ENCODE results near the gene ZNF195. TPM values are rescaled to one million over a fixed set of nuclear protein-coding genes. Genes with fewer than 3 reads are reported as not detected.
"Not testable (repeated sequence)": the region's sequence is repeated elsewhere in the genome, so short reads cannot be mapped to it uniquely, and the experiment has no call there.

Gene ZNF195
- total RNA-seq, 1 experiment from 2014 or later, result 116 TPM

DNA sequence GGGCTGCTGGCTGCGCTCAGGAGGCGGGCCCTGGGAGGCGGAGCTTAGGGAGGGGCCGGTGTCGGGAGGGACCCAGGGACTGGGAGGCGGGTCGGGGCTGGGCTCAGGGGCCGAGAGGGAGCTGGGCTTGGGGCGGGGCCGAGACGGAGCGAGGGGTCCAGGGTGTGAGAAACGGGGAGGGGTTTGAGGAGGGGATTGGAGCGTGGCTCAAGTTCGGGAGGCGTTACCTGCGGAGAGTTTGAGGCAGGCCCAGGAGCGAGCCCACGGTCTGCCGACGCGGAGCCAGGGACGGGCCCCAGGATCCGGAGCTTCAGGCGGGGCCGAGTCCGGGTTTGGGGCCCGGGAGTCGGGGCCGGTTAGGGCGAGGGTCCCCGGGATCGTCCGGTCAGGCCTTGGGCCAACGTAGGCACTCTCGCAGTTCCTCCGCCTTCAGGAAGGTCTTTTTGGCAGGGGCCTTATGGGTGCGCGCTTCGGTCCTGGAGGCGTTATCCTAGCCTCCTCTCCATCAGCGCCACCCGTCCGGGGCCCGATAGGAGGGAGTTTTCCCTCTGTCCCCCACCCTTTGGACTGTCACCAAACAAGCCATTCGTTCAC is 44.3 kb upstream of the ZNF195 start:
- H2AFZ ChIP-seq (ENCODE audit: low read length); H3K36me3 Mint-ChIP-seq (ENCODE audit: insufficient read depth in 1 of 3, low read depth in 3 of 3); H3K14ac ChIP-seq (ENCODE audit: insufficient read depth, low read length); DNase-seq; H3K27ac Mint-ChIP-seq; H4K20me1 ChIP-seq (ENCODE audit: control insufficient read depth, insufficient read depth, insufficient read length); H3K23me2 ChIP-seq (ENCODE audit: insufficient read length, low read depth, low read length, poor library complexity, severe bottlenecking); H3K27me3 ChIP-seq (ENCODE audit: insufficient read depth, low read length); H4K5ac ChIP-seq (ENCODE audit: insufficient read length, low read depth, low read length); H4K91ac ChIP-seq (ENCODE audit: insufficient read length, low read depth, low read length); H2BK120ac ChIP-seq (ENCODE audit: low read depth, low read length, poor library complexity, severe bottlenecking); H3K23ac ChIP-seq (ENCODE audit: insufficient read length, low read depth, low read length); H3K56ac ChIP-seq (ENCODE audit: insufficient read length, low read depth, low read length); H2AK5ac ChIP-seq (ENCODE audit: insufficient read length, low read length); H4K8ac ChIP-seq (replicated peaks; ENCODE audit: insufficient read length, low read depth, low read length); H3K9me3 Mint-ChIP-seq; H3K4ac ChIP-seq (ENCODE audit: low read depth, low read length); H3K79me2 ChIP-seq (ENCODE audit: insufficient read depth, low read length); H3K9me3 ChIP-seq (ENCODE audit: control insufficient read depth, low read depth, low read length); H2BK15ac ChIP-seq (ENCODE audit: low read depth, low read length); H2BK20ac ChIP-seq (ENCODE audit: low read depth, low read length, poor library complexity, severe bottlenecking); H3K18ac ChIP-seq (ENCODE audit: insufficient read length, low read depth, low read length); H3K9ac ChIP-seq (ENCODE audit: extremely low read depth, insufficient read length, low read length); H2BK5ac ChIP-seq (ENCODE audit: insufficient read length, low read length); H3K4me1 ChIP-seq (ENCODE audit: insufficient read depth, low read length); H3K79me1 ChIP-seq (ENCODE audit: insufficient read depth, low read depth, low read length, poor library complexity, severe bottlenecking); H3K27ac ChIP-seq (ENCODE audit: insufficient read length, low read depth, low read length); H2BK12ac ChIP-seq (ENCODE audit: insufficient read length, low read depth, low read length); H3T11ph ChIP-seq (ENCODE audit: low read length): not testable (repeated sequence)
- WGBS (ENCODE audit: extremely low coverage, insufficient read length, low lambda C conversion rate), result no CpG with 5 or more reads among the region's 46 CpGs
- Mint-ChIP-seq H3K27me3 (ENCODE audit: low read depth) (peaks cover 24% of the 10 kb centered on the region), H3K4me3 (peak overlapping the region; percentile 65 to 89), H3K4me1 (peaks cover 12 to 18% of the 10 kb centered on the region in 2 experiments)
- peak overlapping the region; percentile 51 for H3K4me2 ChIP-seq (ENCODE audit: insufficient read depth, insufficient read length, low read length)

DNA sequence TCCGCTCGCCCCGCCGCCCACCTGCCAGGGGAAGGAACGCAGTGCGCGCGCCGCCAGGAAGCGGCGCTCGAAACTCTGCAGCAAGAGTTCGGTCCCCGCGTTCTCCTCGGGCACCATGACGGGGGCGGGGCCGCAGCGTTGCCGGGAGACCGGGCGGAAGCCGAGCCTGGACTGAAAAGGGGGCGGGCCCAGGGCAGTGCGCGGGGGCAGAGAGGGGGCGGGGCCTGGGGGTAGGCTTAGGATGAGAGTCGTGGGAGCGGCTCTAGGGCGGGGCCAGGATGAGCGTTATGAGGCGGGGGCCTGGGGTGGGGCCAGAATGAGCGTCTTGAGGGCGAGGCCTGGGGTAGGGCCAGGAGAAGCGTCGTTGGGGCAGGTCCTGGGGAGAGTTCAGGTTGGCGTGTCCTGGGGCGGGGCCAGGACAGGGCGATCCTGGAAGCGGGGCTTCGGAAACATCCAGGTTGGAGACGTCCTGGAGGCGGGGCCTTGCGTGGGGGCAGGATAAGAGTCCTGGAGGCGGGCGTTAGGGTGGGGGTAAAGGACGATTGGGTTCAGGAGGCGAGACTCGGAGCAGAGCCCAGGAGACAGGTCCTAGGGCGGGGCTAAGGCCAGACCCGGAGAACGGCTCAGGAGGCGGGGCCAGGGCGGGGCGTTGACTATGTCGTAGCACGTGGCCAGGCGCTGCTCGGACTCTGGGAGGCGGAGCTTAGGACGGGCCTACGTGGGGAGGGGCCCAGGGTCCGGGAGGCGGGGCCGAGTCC is 43.6 kb upstream of the ZNF195 start:
- not testable (repeated sequence) for H3K14ac ChIP-seq (ENCODE audit: insufficient read depth, low read length); H3K9ac ChIP-seq (ENCODE audit: extremely low read depth, insufficient read length, low read length); H3K4ac ChIP-seq (ENCODE audit: low read depth, low read length); H3K23ac ChIP-seq (ENCODE audit: insufficient read length, low read depth, low read length); H3K27ac ChIP-seq (ENCODE audit: insufficient read length, low read depth, low read length); H3K79me2 ChIP-seq (ENCODE audit: insufficient read depth, low read length); H3K36me3 Mint-ChIP-seq (ENCODE audit: insufficient read depth in 1 of 3, low read depth in 3 of 3); H2BK120ac ChIP-seq (ENCODE audit: low read depth, low read length, poor library complexity, severe bottlenecking); H2BK5ac ChIP-seq (ENCODE audit: insufficient read length, low read length); H3K27me3 ChIP-seq (ENCODE audit: insufficient read depth, low read length); H2BK12ac ChIP-seq (ENCODE audit: insufficient read length, low read depth, low read length); H4K91ac ChIP-seq (ENCODE audit: insufficient read length, low read depth, low read length); H3K18ac ChIP-seq (ENCODE audit: insufficient read length, low read depth, low read length); H2AFZ ChIP-seq (ENCODE audit: low read length); H4K5ac ChIP-seq (ENCODE audit: insufficient read length, low read depth, low read length); H4K20me1 ChIP-seq (ENCODE audit: control insufficient read depth, insufficient read depth, insufficient read length); H2AK5ac ChIP-seq (ENCODE audit: insufficient read length, low read length); H4K8ac ChIP-seq (replicated peaks; ENCODE audit: insufficient read length, low read depth, low read length); H3T11ph ChIP-seq (ENCODE audit: low read length); H3K56ac ChIP-seq (ENCODE audit: insufficient read length, low read depth, low read length); H2BK20ac ChIP-seq (ENCODE audit: low read depth, low read length, poor library complexity, severe bottlenecking); H3K4me1 ChIP-seq (ENCODE audit: insufficient read depth, low read length); H2BK15ac ChIP-seq (ENCODE audit: low read depth, low read length); H3K9me3 ChIP-seq (ENCODE audit: control insufficient read depth, low read depth, low read length); H3K23me2 ChIP-seq (ENCODE audit: insufficient read length, low read depth, low read length, poor library complexity, severe bottlenecking); H3K9me3 Mint-ChIP-seq; H3K79me1 ChIP-seq (ENCODE audit: insufficient read depth, low read depth, low read length, poor library complexity, severe bottlenecking)
- Mint-ChIP-seq H3K4me1 (peaks cover 12 to 18% of the 10 kb centered on the region in 2 experiments), H3K27me3 (ENCODE audit: low read depth) (peaks cover 24% of the 10 kb centered on the region), H3K27ac (peak overlapping the region; percentile 90 to 97 (median 97); a peak in 6 of 7 replicates), H3K4me3 (peak overlapping the region; percentile 80 to 89)
- peak; percentile 99 for DNase-seq
- peak overlapping the region; percentile 73 for H3K4me2 ChIP-seq (ENCODE audit: insufficient read depth, insufficient read length, low read length)
- no CpG with 5 or more reads among the region's 66 CpGs for WGBS (ENCODE audit: extremely low coverage, insufficient read length, low lambda C conversion rate)

Data from H9 (cell line).